Bone marrow (tissue), 2 donors: Measurements from ENCODE around the gene ZNRD2.
"Not testable (repeated sequence)": the region's sequence is repeated elsewhere in the genome, so short reads cannot be mapped to it uniquely, and the experiment has no call there.

Source experiments
- DNase-seq, 2 donors: peaks; one replicate each; lab custom pipeline; 2025; lab: John Stamatoyannopoulos, UW

ZNRD2 gene

GRCh38 chr11:65569973-65570918 is at the start of gene ZNRD2:
Gene ZNRD2 (plus strand): TSS chr11:65570477. CDS start chr11:65570492, 15 bp downstream.
- peak; percentile 97 to 99 for DNase-seq

GRCh38 chr11:65521777-65522521 is 48.3 kb upstream of the ZNRD2 start:
- DNase-seq: not testable (repeated sequence)

GRCh38 chr11:65522718-65523630 is 47.3 kb upstream of the ZNRD2 start:
- DNase-seq: peak in 1 of 2 donors; percentile 43

- not testable (repeated sequence) for DNase-seq
Observed at GRCh38 chr11:65523631-65523968, 46.7 kb upstream of the ZNRD2 start.

- DNase-seq: no peak
Observed at GRCh38 chr11:65524014-65524740, 46.1 kb upstream of the ZNRD2 start.

GRCh38 chr11:65524741-65525545 is 45.3 kb upstream of the ZNRD2 start, which contains the start of gene SCYL1:
Gene SCYL1 (plus strand): TSS chr11:65525083. CDS start chr11:65525154, 71 bp downstream.
- peak; percentile 37 to 67 for DNase-seq

GRCh38 chr11:65525546-65526480 is 44.5 kb upstream of the ZNRD2 start:
- DNase-seq: no peak

- no peak for DNase-seq
Observed at GRCh38 chr11:65526744-65527143, 43.5 kb upstream of the ZNRD2 start.

GRCh38 chr11:65528819-65529350 is 41.4 kb upstream of the ZNRD2 start:
- DNase-seq: no peak

GRCh38 chr11:65529475-65530156 is 40.7 kb upstream of the ZNRD2 start:
- DNase-seq: no peak

GRCh38 chr11:65530157-65530496 is 40.1 kb upstream of the ZNRD2 start:
- no peak for DNase-seq

- no peak for DNase-seq
Observed at GRCh38 chr11:65532388-65533064, 37.8 kb upstream of the ZNRD2 start.

- DNase-seq: no peak
Observed at GRCh38 chr11:65535102-65535501, 35.2 kb upstream of the ZNRD2 start.

- no peak for DNase-seq
Observed at GRCh38 chr11:65536412-65537295, 33.6 kb upstream of the ZNRD2 start.

- no peak for DNase-seq
Observed at GRCh38 chr11:65537296-65537597, 33.0 kb upstream of the ZNRD2 start.

- no peak for DNase-seq
Observed at GRCh38 chr11:65537620-65538231, 32.6 kb upstream of the ZNRD2 start.
